HL-60 (cell line): ENCODE data around the gene OPHN1.

Experiments
- DNase-seq, 2 experiments: peaks; one replicate each; pipeline ENCODE4 v3.0.0-alpha.2; 2010 to 2020; ENCODE audit warnings: low read depth in 1 of 2, low spot score in 1 of 2
- H3K27ac ChIP-seq: fragments of 250-450 bp; sonication (Bioruptor Pico); replicated peaks from 2 replicates; pipeline ENCODE4 v1.5.1; 2020; ENCODE audit warnings: mild to moderate bottlenecking, moderate library complexity
- H3K27me3 ChIP-seq: fragments of 250-450 bp; sonication (Bioruptor Pico); 2 replicates; pipeline ENCODE4 v1.5.1; 2021; ENCODE audit warnings: mild to moderate bottlenecking, moderate library complexity; ENCODE audit not compliant: insufficient read depth, poor library complexity, severe bottlenecking
- H3K4me3 ChIP-seq: replicated peaks from 2 replicates; pipeline ENCODE4 v1.5.1; 2011; ENCODE audit warnings: mild to moderate bottlenecking, control low read depth, low read length; ENCODE audit not compliant: insufficient read depth
- GABPA ChIP-seq: IDR thresholded peaks from 2 replicates; pipeline ENCODE4 v1.6.1; 2012; ENCODE audit warnings: low read depth
- POLR2AphosphoS5 ChIP-seq: IDR thresholded peaks from 2 replicates; pipeline ENCODE4 v1.6.1; 2012; ENCODE audit warnings: low read depth
- SPI1 ChIP-seq: IDR thresholded peaks from 2 replicates; pipeline ENCODE4 v1.6.1; 2012; ENCODE audit warnings: low read depth, mild to moderate bottlenecking, borderline replicate concordance
- TF ChIP-seq, protein P1 (sequence below): IDR thresholded peaks from 2 replicates; pipeline ENCODE4 v1.6.1; 2012; ENCODE audit warnings: low read depth; ENCODE audit not compliant: insufficient replicate concordance
- TF ChIP-seq, protein P2 (sequence below): IDR thresholded peaks from one replicate; pipeline ENCODE4 v1.5.1; 2011; ENCODE audit warnings: low read length, control low read depth, inconsistent platforms; ENCODE audit not compliant: insufficient read depth

The OPHN1 gene

DNA sequence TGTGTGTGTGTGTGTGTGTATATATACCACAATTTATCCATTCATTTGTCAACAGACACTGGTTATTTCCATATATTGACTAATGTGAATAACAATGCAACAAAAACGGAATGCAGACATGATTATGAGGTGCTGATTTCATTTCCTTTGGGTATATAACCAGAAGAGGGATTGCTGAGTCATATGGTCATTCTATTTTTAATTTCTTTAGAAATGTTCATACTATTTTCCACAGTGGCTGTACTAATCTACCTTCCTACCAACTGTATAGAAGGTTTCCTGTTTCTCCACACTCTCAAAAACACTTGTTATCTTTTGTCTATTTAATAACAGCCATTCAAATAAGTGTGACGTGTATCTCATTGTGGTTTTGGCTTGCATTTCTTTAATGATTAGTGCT lies 269.9 kb downstream of the OPHN1 start:
- H3K27me3 ChIP-seq, result no peaks in the 10 kb centered on the region
- DNase-seq, result no peak
- H3K27ac ChIP-seq, result no peak overlapping the region
- H3K4me3 ChIP-seq, result no peak overlapping the region
- no peak for TF ChIP-seq POLR2AphosphoS5
- TF ChIP-seq GABPA, result no peak

DNA sequence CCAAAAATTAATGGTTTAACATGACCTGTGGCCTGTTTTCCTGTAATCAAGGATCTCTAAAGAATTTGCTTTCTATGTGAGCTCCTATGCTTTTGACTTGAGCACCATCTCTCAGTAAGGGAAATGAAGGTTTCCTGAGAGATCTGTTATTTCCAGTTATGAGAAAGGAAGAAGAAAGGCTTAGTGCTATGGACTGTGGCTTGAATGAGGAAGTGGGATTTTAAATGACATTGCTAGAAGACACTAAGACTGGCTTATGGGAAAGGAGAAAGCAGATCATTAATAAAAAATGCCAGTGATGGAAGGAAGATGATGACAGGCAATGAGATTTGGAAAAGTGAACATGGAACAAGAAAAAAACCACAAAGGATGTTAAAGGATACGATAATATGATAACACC lies 285.4 kb downstream of the OPHN1 start:
- TF ChIP-seq, protein P1, sequence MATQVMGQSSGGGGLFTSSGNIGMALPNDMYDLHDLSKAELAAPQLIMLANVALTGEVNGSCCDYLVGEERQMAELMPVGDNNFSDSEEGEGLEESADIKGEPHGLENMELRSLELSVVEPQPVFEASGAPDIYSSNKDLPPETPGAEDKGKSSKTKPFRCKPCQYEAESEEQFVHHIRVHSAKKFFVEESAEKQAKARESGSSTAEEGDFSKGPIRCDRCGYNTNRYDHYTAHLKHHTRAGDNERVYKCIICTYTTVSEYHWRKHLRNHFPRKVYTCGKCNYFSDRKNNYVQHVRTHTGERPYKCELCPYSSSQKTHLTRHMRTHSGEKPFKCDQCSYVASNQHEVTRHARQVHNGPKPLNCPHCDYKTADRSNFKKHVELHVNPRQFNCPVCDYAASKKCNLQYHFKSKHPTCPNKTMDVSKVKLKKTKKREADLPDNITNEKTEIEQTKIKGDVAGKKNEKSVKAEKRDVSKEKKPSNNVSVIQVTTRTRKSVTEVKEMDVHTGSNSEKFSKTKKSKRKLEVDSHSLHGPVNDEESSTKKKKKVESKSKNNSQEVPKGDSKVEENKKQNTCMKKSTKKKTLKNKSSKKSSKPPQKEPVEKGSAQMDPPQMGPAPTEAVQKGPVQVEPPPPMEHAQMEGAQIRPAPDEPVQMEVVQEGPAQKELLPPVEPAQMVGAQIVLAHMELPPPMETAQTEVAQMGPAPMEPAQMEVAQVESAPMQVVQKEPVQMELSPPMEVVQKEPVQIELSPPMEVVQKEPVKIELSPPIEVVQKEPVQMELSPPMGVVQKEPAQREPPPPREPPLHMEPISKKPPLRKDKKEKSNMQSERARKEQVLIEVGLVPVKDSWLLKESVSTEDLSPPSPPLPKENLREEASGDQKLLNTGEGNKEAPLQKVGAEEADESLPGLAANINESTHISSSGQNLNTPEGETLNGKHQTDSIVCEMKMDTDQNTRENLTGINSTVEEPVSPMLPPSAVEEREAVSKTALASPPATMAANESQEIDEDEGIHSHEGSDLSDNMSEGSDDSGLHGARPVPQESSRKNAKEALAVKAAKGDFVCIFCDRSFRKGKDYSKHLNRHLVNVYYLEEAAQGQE, result no peak
- peak; percentile 88 for TF ChIP-seq SPI1
- DNase-seq, result no peak
- no peak overlapping the region for H3K27ac ChIP-seq
- no peaks in the 10 kb centered on the region for H3K27me3 ChIP-seq
- H3K4me3 ChIP-seq, result no peak overlapping the region

DNA sequence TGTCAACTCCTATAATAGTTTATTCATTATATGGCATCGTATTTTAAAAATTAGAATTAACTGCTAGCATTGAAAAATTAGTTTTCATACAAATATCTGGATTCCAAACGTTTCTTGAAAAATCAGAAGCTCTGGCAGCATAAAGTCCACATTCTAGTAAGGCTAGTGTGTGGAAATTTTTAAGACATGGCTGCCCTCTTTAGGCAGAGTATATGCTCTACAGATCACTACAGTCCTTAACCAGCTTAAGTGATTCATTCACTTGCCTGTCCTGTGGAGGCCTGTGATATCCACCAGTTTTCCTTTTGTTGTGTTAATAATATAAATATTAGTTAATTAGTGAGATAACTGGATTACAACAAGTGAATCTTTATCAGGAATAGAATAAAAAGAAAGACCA lies 287.2 kb downstream of the OPHN1 start:
- peak in 1 of 2 experiments; percentile 15 for DNase-seq
- Histone ChIP-seq H3K27me3 (no peaks in the 10 kb centered on the region), H3K4me3 (no peak overlapping the region), H3K27ac (no peak overlapping the region)
- TF ChIP-seq, protein P1, result no peak
- TF ChIP-seq, protein P2, sequence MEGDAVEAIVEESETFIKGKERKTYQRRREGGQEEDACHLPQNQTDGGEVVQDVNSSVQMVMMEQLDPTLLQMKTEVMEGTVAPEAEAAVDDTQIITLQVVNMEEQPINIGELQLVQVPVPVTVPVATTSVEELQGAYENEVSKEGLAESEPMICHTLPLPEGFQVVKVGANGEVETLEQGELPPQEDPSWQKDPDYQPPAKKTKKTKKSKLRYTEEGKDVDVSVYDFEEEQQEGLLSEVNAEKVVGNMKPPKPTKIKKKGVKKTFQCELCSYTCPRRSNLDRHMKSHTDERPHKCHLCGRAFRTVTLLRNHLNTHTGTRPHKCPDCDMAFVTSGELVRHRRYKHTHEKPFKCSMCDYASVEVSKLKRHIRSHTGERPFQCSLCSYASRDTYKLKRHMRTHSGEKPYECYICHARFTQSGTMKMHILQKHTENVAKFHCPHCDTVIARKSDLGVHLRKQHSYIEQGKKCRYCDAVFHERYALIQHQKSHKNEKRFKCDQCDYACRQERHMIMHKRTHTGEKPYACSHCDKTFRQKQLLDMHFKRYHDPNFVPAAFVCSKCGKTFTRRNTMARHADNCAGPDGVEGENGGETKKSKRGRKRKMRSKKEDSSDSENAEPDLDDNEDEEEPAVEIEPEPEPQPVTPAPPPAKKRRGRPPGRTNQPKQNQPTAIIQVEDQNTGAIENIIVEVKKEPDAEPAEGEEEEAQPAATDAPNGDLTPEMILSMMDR, result peak; percentile 20

DNA sequence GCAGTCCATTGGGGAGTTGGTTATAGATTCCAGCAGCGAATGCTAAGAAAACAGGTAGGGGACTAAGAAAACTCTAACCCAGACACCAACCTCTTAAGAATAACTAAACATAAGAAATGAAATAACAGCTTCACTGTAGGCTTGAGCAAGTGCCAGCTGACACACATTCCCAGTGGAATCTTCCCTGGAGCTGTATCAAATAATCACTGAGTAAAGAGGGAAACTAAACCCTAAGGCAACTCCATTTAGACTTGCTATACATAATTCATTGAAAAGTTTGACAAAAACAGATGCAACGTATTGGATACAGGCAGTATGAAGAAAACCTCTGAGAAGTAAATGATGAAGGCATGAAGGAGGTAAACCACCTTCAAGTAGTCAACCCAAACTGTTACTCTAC lies 293.5 kb downstream of the OPHN1 start:
- Histone ChIP-seq H3K27ac (no peak overlapping the region), H3K27me3 (no peaks in the 10 kb centered on the region), H3K4me3 (no peak overlapping the region)
- TF ChIP-seq SPI1 (no peak), GABPA (no peak)
- TF ChIP-seq, protein P1, result no peak
- DNase-seq, result no peak

DNA sequence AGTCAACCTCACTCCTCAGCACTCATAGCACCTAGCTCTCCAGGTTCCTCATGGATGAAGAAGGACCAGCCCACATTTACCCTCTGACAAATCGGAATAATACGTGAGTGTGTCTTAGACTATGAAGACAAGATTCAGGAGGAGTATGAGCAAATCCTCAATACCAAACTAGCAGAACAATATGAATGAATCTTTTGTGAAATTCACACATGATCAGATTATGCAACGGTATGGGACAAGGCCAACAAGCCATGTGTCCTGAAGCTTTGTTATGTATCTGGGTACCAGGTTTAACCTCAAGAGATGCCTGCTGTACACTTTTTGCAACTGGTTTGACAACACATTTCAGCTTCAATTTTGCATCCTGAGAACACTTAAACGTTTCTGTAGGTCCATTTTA lies 300.1 kb downstream of the OPHN1 start:
- H3K27ac ChIP-seq, result no peak overlapping the region
- TF ChIP-seq POLR2AphosphoS5 (no peak), SPI1 (no peak), GABPA (no peak)
- TF ChIP-seq, protein P1, result no peak
- TF ChIP-seq, protein P2, result no peak
- H3K4me3 ChIP-seq, result no peak overlapping the region
- H3K27me3 ChIP-seq, result no peaks in the 10 kb centered on the region
- no peak for DNase-seq
